Measurements from ENCODE around the gene CRHR1. TPM values are rescaled to one million over a fixed set of nuclear protein-coding genes. Genes with fewer than 3 reads are reported as not detected.

Gene CRHR1
- total RNA-seq, 3 donors from 2014 or later, result 1.6 to 2.8 TPM; not detected in 1

DNA sequence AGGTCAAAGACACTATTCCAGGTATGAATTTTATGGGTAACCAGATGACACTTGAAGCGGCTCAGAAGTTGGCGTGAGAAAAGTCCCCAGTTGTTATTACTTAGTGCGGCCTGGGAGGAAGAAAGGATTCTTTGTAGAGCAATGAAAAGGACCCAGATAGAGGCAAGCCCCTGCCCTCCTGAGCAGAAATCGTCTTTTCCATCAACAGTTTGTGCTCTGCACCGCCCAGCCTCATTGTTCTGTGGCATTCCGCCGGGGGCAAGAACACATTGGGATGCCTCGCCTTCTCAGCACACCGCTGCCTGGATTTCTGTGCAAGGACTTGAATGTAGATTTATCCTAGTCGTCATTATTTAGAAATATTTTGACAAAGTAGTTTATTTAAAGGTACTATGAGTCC lies 32.7 kb upstream of the CRHR1 start:
- TF ChIP-seq POLR2A (IDR thresholded peaks at IDR 0.05), result no peak
- TF ChIP-seq, protein P1, sequence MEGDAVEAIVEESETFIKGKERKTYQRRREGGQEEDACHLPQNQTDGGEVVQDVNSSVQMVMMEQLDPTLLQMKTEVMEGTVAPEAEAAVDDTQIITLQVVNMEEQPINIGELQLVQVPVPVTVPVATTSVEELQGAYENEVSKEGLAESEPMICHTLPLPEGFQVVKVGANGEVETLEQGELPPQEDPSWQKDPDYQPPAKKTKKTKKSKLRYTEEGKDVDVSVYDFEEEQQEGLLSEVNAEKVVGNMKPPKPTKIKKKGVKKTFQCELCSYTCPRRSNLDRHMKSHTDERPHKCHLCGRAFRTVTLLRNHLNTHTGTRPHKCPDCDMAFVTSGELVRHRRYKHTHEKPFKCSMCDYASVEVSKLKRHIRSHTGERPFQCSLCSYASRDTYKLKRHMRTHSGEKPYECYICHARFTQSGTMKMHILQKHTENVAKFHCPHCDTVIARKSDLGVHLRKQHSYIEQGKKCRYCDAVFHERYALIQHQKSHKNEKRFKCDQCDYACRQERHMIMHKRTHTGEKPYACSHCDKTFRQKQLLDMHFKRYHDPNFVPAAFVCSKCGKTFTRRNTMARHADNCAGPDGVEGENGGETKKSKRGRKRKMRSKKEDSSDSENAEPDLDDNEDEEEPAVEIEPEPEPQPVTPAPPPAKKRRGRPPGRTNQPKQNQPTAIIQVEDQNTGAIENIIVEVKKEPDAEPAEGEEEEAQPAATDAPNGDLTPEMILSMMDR (IDR thresholded peaks at IDR 0.05), result no peak
- no peak for TF ChIP-seq POLR2AphosphoS5 (IDR thresholded peaks at IDR 0.05)
- intact Hi-C loops (cut with DNase I; ENCODE audit: low total_unique reads), result loop anchor here (10.0 kb wide), 1 partner anchor 103 kb away; no protein-coding TSS in a partner anchor
- Histone ChIP-seq H3K27ac (no peak overlapping the region), H3K9me3 (no peaks in the 10 kb centered on the region), H3K4me1 (no peaks in the 10 kb centered on the region), H3K27me3 (peaks cover 0 to 9% of the 10 kb centered on the region in 2 donors), H3K36me3 (no peaks in the 10 kb centered on the region), H3K4me3 (no peak overlapping the region)
- DNase-seq (ENCODE audit: low spot score in 2 of 2), result no peak

DNA sequence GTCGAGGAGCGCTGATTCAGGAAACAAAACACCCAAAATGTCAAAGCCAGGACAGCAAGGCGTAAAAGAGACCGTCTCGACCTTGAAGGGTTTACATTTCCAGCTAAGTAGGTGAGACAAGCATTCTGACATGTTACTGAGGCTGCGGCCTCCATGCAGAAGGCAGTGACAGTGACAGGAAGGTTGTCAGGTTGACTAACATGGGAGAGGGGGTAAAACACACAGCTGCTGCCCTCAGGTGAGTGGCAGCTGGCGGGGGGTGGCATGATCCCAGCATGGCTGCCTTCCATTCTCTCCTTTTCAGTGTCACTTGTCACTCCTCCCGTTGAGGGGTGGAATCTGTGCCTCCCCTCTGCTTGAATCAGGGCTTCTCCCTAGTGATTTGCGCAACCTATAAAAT lies 31.9 kb upstream of the CRHR1 start:
- no peak overlapping the region for H3K27ac ChIP-seq
- no peak for DNase-seq (ENCODE audit: low spot score in 2 of 2)
- intact Hi-C loops (cut with DNase I; ENCODE audit: low total_unique reads), result loop anchor here (10.0 kb wide), 1 partner anchor 103 kb away; no protein-coding TSS in a partner anchor
- H3K27me3 ChIP-seq, result peaks cover 0 to 9% of the 10 kb centered on the region in 2 donors
- no peaks in the 10 kb centered on the region for H3K36me3 ChIP-seq
- no peak overlapping the region for H3K4me3 ChIP-seq
- no peaks in the 10 kb centered on the region for H3K9me3 ChIP-seq
- TF ChIP-seq POLR2AphosphoS5 (IDR thresholded peaks at IDR 0.05) (no peak), POLR2A (IDR thresholded peaks at IDR 0.05) (no peak)
- TF ChIP-seq, protein P1 (IDR thresholded peaks at IDR 0.05), result no peak
- H3K4me1 ChIP-seq, result no peaks in the 10 kb centered on the region

DNA sequence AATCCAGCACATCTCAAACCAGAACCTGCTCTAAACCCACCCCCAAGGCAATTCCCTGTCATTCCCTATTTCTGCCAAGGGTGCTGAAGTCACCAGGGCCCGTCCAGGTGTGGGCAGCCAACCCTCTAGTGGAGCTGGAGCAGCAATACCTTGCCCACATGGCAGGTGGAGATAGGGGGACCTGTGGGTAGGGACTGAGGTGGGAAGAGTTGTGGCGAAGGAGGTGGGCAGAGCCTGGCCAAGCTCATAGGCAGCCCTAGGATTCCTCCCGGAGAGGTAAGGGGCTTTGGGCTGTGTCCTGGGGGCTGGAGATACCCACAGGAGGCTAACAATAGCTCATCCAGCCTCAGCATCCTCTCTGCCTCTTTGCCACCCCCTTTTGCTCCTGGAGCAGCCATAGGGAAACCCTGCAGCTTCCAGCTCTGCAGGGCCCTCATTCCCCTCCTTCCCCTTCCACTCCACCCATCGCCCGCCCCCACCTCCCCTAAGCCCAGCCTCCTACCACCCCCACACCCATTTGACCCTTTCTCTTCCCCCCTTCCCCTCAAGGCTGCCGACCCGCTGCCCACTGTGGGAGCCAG lies 30.4 kb upstream of the CRHR1 start:
- TF ChIP-seq POLR2AphosphoS5 (IDR thresholded peaks at IDR 0.05) (no peak), POLR2A (IDR thresholded peaks at IDR 0.05) (no peak)
- TF ChIP-seq, protein P1 (IDR thresholded peaks at IDR 0.05), result no peak
- no peak for DNase-seq (ENCODE audit: low spot score in 2 of 2)
- Histone ChIP-seq H3K27ac (no peak overlapping the region), H3K36me3 (no peaks in the 10 kb centered on the region), H3K9me3 (no peaks in the 10 kb centered on the region), H3K4me3 (no peak overlapping the region), H3K4me1 (no peaks in the 10 kb centered on the region), H3K27me3 (peaks cover 0 to 9% of the 10 kb centered on the region in 2 donors)
- intact Hi-C loops (cut with DNase I; ENCODE audit: low total_unique reads), result loop anchor here (10.0 kb wide), 1 partner anchor 101 kb away; no protein-coding TSS in a partner anchor

DNA sequence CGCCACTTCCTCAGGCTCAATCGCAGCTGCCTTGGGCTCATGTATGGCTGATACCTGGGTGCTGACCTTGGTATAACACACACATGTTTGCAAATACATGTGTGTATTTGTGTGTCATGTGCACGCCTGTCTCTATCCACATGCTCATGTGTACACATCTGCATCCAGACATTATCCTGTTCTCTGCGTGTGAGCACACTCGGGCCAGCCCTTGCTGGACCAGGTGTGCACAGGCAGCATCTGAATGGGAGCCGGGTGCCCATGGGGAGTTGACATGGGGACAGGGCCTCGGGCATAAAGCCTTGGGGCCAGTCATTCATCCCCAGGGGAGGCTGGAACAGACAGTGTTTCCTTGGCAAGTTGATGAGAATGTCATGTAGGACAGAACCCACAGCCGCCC lies 29.1 kb upstream of the CRHR1 start:
- no peak for DNase-seq (ENCODE audit: low spot score in 2 of 2)
- no peaks in the 10 kb centered on the region for H3K9me3 ChIP-seq
- no peak overlapping the region for H3K27ac ChIP-seq
- H3K4me1 ChIP-seq, result no peaks in the 10 kb centered on the region
- no peak overlapping the region for H3K4me3 ChIP-seq
- no peaks in the 10 kb centered on the region for H3K36me3 ChIP-seq
- peaks cover 0 to 9% of the 10 kb centered on the region in 2 donors for H3K27me3 ChIP-seq
- intact Hi-C loops (cut with DNase I; ENCODE audit: low total_unique reads), result loop anchor here (10.0 kb wide), 1 partner anchor 100 kb away; no protein-coding TSS in a partner anchor
- TF ChIP-seq POLR2AphosphoS5 (IDR thresholded peaks at IDR 0.05) (no peak), POLR2A (IDR thresholded peaks at IDR 0.05) (no peak)
- TF ChIP-seq, protein P1 (IDR thresholded peaks at IDR 0.05), result no peak

DNA sequence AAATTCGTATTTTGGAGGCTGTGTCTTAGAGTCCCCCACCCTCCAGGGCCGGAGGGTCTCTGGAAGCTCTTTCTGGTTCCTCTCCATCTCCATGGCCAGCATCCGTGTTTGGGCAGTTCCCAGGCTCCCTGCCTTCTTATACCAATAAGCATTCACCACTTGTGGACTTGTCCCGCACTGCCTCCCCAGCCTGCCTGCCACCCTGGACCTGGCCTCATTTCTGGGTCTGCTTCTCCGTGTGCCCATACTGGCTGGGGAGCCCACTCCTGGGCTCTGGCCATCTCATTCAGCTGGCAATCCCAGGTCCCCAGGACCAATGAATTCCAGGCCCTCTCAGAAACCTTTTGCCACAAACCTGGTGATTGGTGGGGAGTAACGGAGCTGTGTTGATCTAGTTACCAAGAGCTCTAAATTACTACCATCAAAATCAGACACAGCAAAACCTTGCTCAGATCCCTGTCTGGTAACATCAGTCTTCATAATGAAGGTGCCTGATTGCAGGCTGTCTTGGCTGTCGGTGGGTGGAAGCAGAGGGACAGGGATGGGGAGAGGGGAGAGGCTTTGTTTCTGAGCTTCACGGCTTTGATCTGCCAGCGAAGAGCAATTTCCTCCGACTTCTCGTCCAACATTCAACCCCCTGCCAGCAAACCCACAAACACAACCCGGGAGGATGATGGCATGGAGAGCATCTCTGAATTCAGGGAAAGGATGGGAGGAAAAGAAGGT lies 27.7 kb upstream of the CRHR1 start:
- Histone ChIP-seq H3K9me3 (no peaks in the 10 kb centered on the region), H3K27ac (no peak overlapping the region), H3K36me3 (no peaks in the 10 kb centered on the region), H3K4me1 (no peaks in the 10 kb centered on the region), H3K4me3 (no peak overlapping the region), H3K27me3 (peaks cover 0 to 9% of the 10 kb centered on the region in 2 donors)
- intact Hi-C loops (cut with DNase I; ENCODE audit: low total_unique reads), result loop anchor here (10.0 kb wide), 1 partner anchor 98 kb away; no protein-coding TSS in a partner anchor
- DNase-seq (ENCODE audit: low spot score in 2 of 2), result no peak
- TF ChIP-seq POLR2A (IDR thresholded peaks at IDR 0.05) (no peak), POLR2AphosphoS5 (IDR thresholded peaks at IDR 0.05) (no peak)
- TF ChIP-seq, protein P1 (IDR thresholded peaks at IDR 0.05), result no peak
